Smooth muscle cell (in vitro differentiated cells): ENCODE results near the gene OR14C36. TPM values are rescaled to one million over a fixed set of nuclear protein-coding genes. Genes with fewer than 3 reads are reported as not detected.

Source experiments
- DNase-seq: peaks from one replicate; lab custom pipeline; 2025; ENCODE audit not compliant: unreplicated experiment; lab: John Stamatoyannopoulos, UW
- H2AFZ ChIP-seq: fragments of 200-600 bp; sonication (generic); 2 replicates; pipeline ENCODE4 v1.6.0; 2016; ENCODE audit warnings: antibody characterized with exemption, low read depth, mild to moderate bottlenecking
- H3F3A ChIP-seq: fragments of 200-600 bp; sonication (generic); 2 replicates; pipeline ENCODE4 v1.6.0; 2017; ENCODE audit warnings: antibody characterized with exemption, low read depth
- H3K27ac ChIP-seq: fragments of 200-600 bp; sonication (generic); 2 replicates; pipeline ENCODE4 v1.5.1; 2016; ENCODE audit warnings: low read depth, mild to moderate bottlenecking
- H3K27me3 ChIP-seq: fragments of 200-600 bp; sonication (generic); 2 replicates; pipeline ENCODE4 v1.6.1; 2016; ENCODE audit warnings: low read depth, mild to moderate bottlenecking
- H3K36me3 ChIP-seq: fragments of 200-600 bp; sonication (generic); 2 replicates; pipeline ENCODE4 v1.5.1; 2016; ENCODE audit warnings: low read depth
- H3K4me1 ChIP-seq: fragments of 200-600 bp; sonication (generic); 2 replicates; pipeline ENCODE4 v1.5.1; 2016; ENCODE audit warnings: low read depth
- H3K4me2 ChIP-seq: fragments of 200-600 bp; sonication (generic); 2 replicates; pipeline ENCODE4 v1.6.0; 2016; ENCODE audit warnings: mild to moderate bottlenecking
- H3K4me3 ChIP-seq: fragments of 200-600 bp; sonication (generic); 2 replicates; pipeline ENCODE4 v1.5.1; 2016; ENCODE audit warnings: mild to moderate bottlenecking
- H3K79me2 ChIP-seq: fragments of 200-600 bp; sonication (generic); 2 replicates; pipeline ENCODE4 v1.6.0; 2016; ENCODE audit warnings: low read depth, mild to moderate bottlenecking
- H3K9ac ChIP-seq: fragments of 200-600 bp; sonication (generic); 2 replicates; pipeline ENCODE4 v1.6.0; 2016; ENCODE audit warnings: low read depth
- H3K9me3 ChIP-seq: fragments of 200-600 bp; sonication (generic); replicated peaks from 2 replicates; pipeline ENCODE4 v1.5.1; 2016; ENCODE audit warnings: low read depth
- H4K20me1 ChIP-seq: fragments of 200-600 bp; sonication (generic); 2 replicates; pipeline ENCODE4 v1.6.0; 2016; ENCODE audit warnings: low read depth
- WGBS: methylation state at CpG from one replicate; pipeline ENCODE4 v1.1.7; 2016; ENCODE audit warnings: low lambda C conversion rate; 5-methylcytosine and 5-hydroxymethylcytosine counted together
- polyA plus RNA-seq: library from polyadenylated mRNA; unstranded; fragments of >200 nt; fragmentation: Nextera tagmentation; extraction: Ambion mirVana; gene quantifications from 2 replicates; pipeline ENCODE4 v1.2.1, GENCODE V29; 2016
- total RNA-seq: library from RNA; depleted of rRNA; stranded (reverse); fragments of >200 nt; gene quantifications from 2 replicates; pipeline ENCODE4 v1.2.3, GENCODE V29; 2014
- TF ChIP-seq, protein P1 (sequence below): fragments of 200-600 bp; sonication (generic); IDR thresholded peaks from 2 replicates; pipeline ENCODE4 v1.5.1; 2017; ENCODE audit warnings: borderline replicate concordance, mild to moderate bottlenecking, antibody characterized with exemption; ENCODE audit not compliant: insufficient read depth, poor library complexity, severe bottlenecking

OR14C36 gene
- total and polyA plus RNA-seq, 2 experiments from 2014 or later, result not detected

DNA sequence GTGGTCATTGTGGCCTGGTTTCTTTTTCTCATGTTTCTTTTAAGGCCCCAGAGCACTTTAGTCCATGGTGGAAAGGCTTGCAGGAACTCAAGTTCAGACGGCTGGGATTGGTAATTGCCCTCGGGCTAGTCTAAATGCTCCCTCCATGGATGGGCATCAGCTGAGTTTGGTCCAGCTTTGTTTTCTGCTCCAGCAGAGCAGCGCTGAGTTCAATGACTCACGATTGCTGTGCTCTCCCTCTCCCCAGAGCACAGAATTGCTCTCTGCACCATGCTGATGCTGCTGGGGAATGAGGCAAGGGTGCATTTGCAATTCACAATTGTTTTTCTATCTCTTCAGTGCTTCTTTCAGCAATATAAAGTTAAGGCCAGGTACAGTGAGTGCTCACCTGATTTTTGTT, 25.2 kb downstream of the OR14C36 start:
- Histone ChIP-seq H3K9me3 (no peaks in the 10 kb centered on the region), H3K79me2 (no peaks in the 10 kb centered on the region), H3K36me3 (no peaks in the 10 kb centered on the region), H3K27me3 (no peaks in the 10 kb centered on the region), H3K4me3 (no peak overlapping the region), H3K4me1 (no peaks in the 10 kb centered on the region), H3K4me2 (no peak overlapping the region), H3K9ac (no peak overlapping the region), H4K20me1 (no peaks in the 10 kb centered on the region), H3F3A (no peaks in the 10 kb centered on the region), H2AFZ (no peak overlapping the region), H3K27ac (no peak overlapping the region)
- TF ChIP-seq, protein P1, sequence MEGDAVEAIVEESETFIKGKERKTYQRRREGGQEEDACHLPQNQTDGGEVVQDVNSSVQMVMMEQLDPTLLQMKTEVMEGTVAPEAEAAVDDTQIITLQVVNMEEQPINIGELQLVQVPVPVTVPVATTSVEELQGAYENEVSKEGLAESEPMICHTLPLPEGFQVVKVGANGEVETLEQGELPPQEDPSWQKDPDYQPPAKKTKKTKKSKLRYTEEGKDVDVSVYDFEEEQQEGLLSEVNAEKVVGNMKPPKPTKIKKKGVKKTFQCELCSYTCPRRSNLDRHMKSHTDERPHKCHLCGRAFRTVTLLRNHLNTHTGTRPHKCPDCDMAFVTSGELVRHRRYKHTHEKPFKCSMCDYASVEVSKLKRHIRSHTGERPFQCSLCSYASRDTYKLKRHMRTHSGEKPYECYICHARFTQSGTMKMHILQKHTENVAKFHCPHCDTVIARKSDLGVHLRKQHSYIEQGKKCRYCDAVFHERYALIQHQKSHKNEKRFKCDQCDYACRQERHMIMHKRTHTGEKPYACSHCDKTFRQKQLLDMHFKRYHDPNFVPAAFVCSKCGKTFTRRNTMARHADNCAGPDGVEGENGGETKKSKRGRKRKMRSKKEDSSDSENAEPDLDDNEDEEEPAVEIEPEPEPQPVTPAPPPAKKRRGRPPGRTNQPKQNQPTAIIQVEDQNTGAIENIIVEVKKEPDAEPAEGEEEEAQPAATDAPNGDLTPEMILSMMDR, result no peak
- DNase-seq, result no peak
- 71% methylated on average over 4 of the region's 4 CpGs for WGBS

GRCh38 chr1:248375446-248375845, 26.9 kb downstream of the OR14C36 start, which contains the start of gene OR2T6:
OR2T6 (plus strand) TSS chr1:248375746; CDS start chr1:248387609, 11,863 bp downstream.
- Histone ChIP-seq H2AFZ (no peak within 1 kb of the TSS), H3K27ac (no peak within 1 kb of the TSS), H4K20me1 (no peaks in the 10 kb centered on the region), H3K36me3 (no peaks in the 10 kb centered on the region), H3K9me3 (no peaks in the 10 kb centered on the region), H3K27me3 (no peaks in the 10 kb centered on the region), H3K9ac (no peak within 1 kb of the TSS), H3K4me2 (no peak within 1 kb of the TSS), H3K4me3 (no peak within 1 kb of the TSS), H3K79me2 (no peaks in the 10 kb centered on the region), H3K4me1 (no peaks in the 10 kb centered on the region), H3F3A (no peaks in the 10 kb centered on the region)
- DNase-seq, result no peak
- TF ChIP-seq, protein P1, result no peak

DNA sequence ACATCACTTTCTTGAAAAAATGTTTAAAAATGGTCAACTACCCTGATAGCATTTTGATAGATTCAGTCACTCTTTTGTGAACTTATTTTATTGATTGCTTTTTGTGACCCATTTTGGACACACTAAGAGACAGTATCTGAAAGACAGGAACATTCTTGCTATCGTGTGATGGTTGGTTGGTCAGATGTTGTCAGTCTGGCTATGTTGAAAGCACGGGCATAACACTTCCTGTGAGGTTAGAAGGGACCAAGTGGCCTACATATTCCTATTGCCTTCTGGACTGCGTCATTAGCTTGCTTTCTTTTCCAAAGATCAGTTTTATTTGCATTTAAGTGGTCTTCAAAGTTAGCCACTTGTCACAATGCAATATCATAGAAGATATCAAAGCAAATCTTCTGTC, 28.3 kb downstream of the OR14C36 start:
- H3K4me1 ChIP-seq, result no peaks in the 10 kb centered on the region
- no peak overlapping the region for H3K4me3 ChIP-seq
- H3K27ac ChIP-seq, result no peak overlapping the region
- no peaks in the 10 kb centered on the region for H3K27me3 ChIP-seq
- H3K36me3 ChIP-seq, result no peaks in the 10 kb centered on the region
- no peaks in the 10 kb centered on the region for H4K20me1 ChIP-seq
- H3K79me2 ChIP-seq, result no peaks in the 10 kb centered on the region
- no peak overlapping the region for H3K9ac ChIP-seq
- 42% methylated on average over 3 of the region's 3 CpGs for WGBS
- no peak overlapping the region for H3K4me2 ChIP-seq
- DNase-seq, result no peak
- H3F3A ChIP-seq, result no peaks in the 10 kb centered on the region
- TF ChIP-seq, protein P1, result no peak
- peaks cover 4% of the 10 kb centered on the region for H3K9me3 ChIP-seq
- H2AFZ ChIP-seq, result no peak overlapping the region

GRCh38 chr1:248380854-248381253, 32.3 kb downstream of the OR14C36 start:
- no peak overlapping the region for H3K4me3 ChIP-seq
- no peaks in the 10 kb centered on the region for H4K20me1 ChIP-seq
- no peak for DNase-seq
- H3K4me2 ChIP-seq, result no peak overlapping the region
- no peaks in the 10 kb centered on the region for H3K79me2 ChIP-seq
- no peak overlapping the region for H2AFZ ChIP-seq
- peaks cover 4% of the 10 kb centered on the region for H3K9me3 ChIP-seq
- no peaks in the 10 kb centered on the region for H3K36me3 ChIP-seq
- no peaks in the 10 kb centered on the region for H3K27me3 ChIP-seq
- TF ChIP-seq, protein P1, result no peak
- no peaks in the 10 kb centered on the region for H3K4me1 ChIP-seq
- no peak overlapping the region for H3K27ac ChIP-seq
- WGBS, result 52% methylated on average over 3 of the region's 3 CpGs
- no peak overlapping the region for H3K9ac ChIP-seq
- H3F3A ChIP-seq, result no peaks in the 10 kb centered on the region
